Colonic mucosa (tissue), 4 donors: Measurements from ENCODE around the gene AP1AR. TPM values are rescaled to one million over a fixed set of nuclear protein-coding genes. Genes with fewer than 3 reads are reported as not detected.
A peak's percentile ranks its signal among the peaks of the same experiment; 100 is the strongest.
"Not testable (repeated sequence)": the region's sequence is repeated elsewhere in the genome, so short reads cannot be mapped to it uniquely, and the experiment has no call there.

ENCODE experiments used
- DNase-seq: peaks from one replicate; pipeline ENCODE4 v3.0.0-alpha.2; 2020
- H3K27ac ChIP-seq: fragments of 200-600 bp; one replicate; pipeline ENCODE4 v1.8.0; 2021
- H3K27me3 ChIP-seq: fragments of 200-600 bp; one replicate; pipeline ENCODE4 v1.8.0; 2021
- H3K36me3 ChIP-seq: fragments of 200-600 bp; one replicate; pipeline ENCODE4 v1.8.0; 2021
- H3K4me1 ChIP-seq: fragments of 200-600 bp; one replicate; pipeline ENCODE4 v1.8.0; 2021; ENCODE audit warnings: mild to moderate bottlenecking
- H3K4me3 ChIP-seq: fragments of 200-600 bp; one replicate; pipeline ENCODE4 v1.8.0; 2021
- H3K9ac ChIP-seq, 2 donors: one replicate each; pipeline ENCODE4 v1.7.0; 2013; ENCODE audit warnings: control low read depth in 2 of 2, low read depth in 2 of 2, low read length in 2 of 2
- H3K9me3 ChIP-seq: fragments of 200-600 bp; one replicate; pipeline ENCODE4 v1.8.0; 2021
- intact Hi-C: fragments of 100-400 bp; cut with DNase I; formaldehyde crosslinking; loops from one replicate; pipeline ENCODE4 v1.14.1; 2022
- total RNA-seq, 2 donors: library from RNA; stranded (reverse); fragmentation: NEBNext Ultra II Directional in 1 of 2; extraction: Animal tissue kit (Norgen Biotek cat#: 25700) in 1 of 2; gene quantifications; one replicate each; pipeline ENCODE4 v1.2.1, GENCODE V29; 2021
- TF ChIP-seq, protein P1 (sequence below): fragments of 200-600 bp; IDR thresholded peaks from one replicate; pipeline ENCODE4 v1.8.0; 2022; ENCODE audit warnings: antibody characterized with exemption, mild to moderate bottlenecking
- donor health status: healthy.
- donor health status: DM: no; HTN: no; CAD: no.
- donor health status: DM: no; HTN: no; CAD: no.

Gene AP1AR
- total RNA-seq, 2 donors from 2014 or later: 27.9 to 42.4 TPM

- H3K27me3 ChIP-seq: no peaks in the 10 kb centered on the region
- H3K9me3 ChIP-seq: no peaks in the 10 kb centered on the region
- TF ChIP-seq, protein P1, sequence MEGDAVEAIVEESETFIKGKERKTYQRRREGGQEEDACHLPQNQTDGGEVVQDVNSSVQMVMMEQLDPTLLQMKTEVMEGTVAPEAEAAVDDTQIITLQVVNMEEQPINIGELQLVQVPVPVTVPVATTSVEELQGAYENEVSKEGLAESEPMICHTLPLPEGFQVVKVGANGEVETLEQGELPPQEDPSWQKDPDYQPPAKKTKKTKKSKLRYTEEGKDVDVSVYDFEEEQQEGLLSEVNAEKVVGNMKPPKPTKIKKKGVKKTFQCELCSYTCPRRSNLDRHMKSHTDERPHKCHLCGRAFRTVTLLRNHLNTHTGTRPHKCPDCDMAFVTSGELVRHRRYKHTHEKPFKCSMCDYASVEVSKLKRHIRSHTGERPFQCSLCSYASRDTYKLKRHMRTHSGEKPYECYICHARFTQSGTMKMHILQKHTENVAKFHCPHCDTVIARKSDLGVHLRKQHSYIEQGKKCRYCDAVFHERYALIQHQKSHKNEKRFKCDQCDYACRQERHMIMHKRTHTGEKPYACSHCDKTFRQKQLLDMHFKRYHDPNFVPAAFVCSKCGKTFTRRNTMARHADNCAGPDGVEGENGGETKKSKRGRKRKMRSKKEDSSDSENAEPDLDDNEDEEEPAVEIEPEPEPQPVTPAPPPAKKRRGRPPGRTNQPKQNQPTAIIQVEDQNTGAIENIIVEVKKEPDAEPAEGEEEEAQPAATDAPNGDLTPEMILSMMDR: no peak
- H3K4me1 ChIP-seq: no peaks in the 10 kb centered on the region
- intact Hi-C loops: no loop called here
- DNase-seq: no peak
- no peak overlapping the region for H3K4me3 ChIP-seq
- H3K36me3 ChIP-seq: no peaks in the 10 kb centered on the region
- no peak overlapping the region for H3K27ac ChIP-seq
- H3K9ac ChIP-seq: no peak overlapping the region
Observed at GRCh38 chr4:112280386-112281056, 48.9 kb downstream of the AP1AR start.

DNA sequence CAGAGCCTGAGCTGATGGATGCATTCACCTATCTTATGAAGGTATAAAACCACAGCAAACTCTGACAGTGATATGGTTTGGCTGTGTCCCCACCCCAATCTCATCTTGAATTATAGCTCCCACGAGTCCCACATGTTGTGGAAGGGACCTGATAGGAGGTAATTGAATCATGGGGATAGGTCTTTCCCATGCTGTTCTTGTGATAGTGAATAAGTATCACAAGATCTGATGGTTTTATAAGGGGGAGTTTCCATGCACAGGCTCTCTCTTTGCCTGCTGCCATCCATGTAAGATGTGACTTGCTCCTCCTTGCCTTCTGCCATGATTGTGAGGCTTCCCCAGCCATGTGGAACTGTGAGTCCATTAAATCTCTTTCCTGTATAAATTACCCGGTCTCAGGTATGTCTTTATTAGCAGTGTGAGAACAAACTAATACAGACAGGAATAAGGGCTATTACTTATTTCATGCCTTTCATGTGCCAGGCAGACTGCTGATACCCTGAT is 50.4 kb downstream of the AP1AR start:
- H3K4me3 ChIP-seq, H3K27me3 ChIP-seq, DNase-seq, intact Hi-C loops, H3K9ac ChIP-seq, H3K9me3 ChIP-seq, H3K4me1 ChIP-seq, H3K27ac ChIP-seq, H3K36me3 ChIP-seq: not testable (repeated sequence)

DNA sequence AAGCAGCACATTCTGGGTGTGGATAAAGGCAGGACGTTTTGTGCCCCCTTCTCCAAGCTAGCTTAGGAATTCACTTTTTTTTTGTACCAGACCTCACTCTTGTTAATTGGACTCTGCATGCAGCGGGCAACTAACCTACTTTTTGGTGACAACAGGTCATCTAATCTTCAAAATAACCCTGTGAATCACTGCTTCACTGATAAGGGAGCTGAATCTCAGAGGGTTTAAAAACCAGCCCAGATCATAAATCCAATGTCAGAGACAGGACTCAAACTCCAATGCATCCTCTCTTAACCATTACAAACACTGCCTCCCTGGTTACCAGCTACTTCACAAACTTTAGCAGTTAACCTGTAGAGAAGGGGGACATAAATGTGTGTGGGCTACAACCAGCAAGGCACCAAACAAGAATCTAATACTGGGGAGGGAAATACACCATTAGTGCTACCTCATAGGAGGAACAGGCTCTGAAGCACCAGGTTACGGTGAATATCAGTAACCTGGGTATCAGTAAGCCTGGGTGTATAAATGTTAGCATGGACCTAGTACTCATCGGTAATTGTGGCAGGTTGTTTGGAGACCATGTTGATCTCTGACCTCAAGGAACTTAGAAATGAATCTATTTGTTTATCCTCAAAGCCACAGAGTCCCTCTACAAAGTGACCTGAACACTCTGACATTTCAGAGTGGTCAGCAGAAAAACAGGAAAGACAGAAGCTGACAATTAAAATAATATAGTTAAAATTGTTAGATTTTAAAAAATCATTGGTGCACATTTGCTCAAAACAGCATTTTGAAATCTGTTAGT is 51.5 kb downstream of the AP1AR start:
- no peaks in the 10 kb centered on the region for H3K27me3 ChIP-seq
- no peak overlapping the region for H3K27ac ChIP-seq
- intact Hi-C loops: no loop called here
- no peak overlapping the region for H3K4me3 ChIP-seq
- H3K4me1 ChIP-seq: no peaks in the 10 kb centered on the region
- H3K9me3 ChIP-seq: no peaks in the 10 kb centered on the region
- TF ChIP-seq, protein P1: no peak
- no peak for DNase-seq
- peak overlapping the region in 1 of 2 donors; percentile 40 for H3K9ac ChIP-seq
- no peaks in the 10 kb centered on the region for H3K36me3 ChIP-seq

DNA sequence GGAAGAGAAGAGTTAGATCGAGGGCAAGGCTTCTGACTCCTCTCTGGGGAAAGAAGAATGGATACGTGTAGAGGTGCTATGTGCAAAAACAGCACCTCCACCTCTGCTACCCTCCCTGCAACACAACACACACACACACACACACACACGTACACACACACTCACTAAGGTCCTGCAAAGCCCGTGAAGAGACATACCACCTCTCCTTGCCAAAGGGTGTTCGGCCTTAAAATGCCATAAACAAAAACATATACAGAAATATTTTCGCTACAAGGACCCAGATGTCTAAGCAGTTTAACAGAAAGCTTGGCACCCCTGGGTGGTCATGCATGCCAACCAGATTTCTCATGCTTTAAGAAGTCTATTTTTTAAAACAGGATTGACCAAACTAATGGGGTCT is 52.6 kb downstream of the AP1AR start:
- peak overlapping the region; percentile 61 for H3K4me3 ChIP-seq
- H3K36me3 ChIP-seq: no peaks in the 10 kb centered on the region
- DNase-seq: no peak
- H3K27me3 ChIP-seq: no peaks in the 10 kb centered on the region
- intact Hi-C loops: no loop called here
- H3K27ac ChIP-seq: peak overlapping the region; percentile 78
- no peaks in the 10 kb centered on the region for H3K4me1 ChIP-seq
- H3K9me3 ChIP-seq: no peaks in the 10 kb centered on the region
- TF ChIP-seq, protein P1: no peak
- H3K9ac ChIP-seq: peak overlapping the region in 1 of 2 donors; percentile 68

DNA sequence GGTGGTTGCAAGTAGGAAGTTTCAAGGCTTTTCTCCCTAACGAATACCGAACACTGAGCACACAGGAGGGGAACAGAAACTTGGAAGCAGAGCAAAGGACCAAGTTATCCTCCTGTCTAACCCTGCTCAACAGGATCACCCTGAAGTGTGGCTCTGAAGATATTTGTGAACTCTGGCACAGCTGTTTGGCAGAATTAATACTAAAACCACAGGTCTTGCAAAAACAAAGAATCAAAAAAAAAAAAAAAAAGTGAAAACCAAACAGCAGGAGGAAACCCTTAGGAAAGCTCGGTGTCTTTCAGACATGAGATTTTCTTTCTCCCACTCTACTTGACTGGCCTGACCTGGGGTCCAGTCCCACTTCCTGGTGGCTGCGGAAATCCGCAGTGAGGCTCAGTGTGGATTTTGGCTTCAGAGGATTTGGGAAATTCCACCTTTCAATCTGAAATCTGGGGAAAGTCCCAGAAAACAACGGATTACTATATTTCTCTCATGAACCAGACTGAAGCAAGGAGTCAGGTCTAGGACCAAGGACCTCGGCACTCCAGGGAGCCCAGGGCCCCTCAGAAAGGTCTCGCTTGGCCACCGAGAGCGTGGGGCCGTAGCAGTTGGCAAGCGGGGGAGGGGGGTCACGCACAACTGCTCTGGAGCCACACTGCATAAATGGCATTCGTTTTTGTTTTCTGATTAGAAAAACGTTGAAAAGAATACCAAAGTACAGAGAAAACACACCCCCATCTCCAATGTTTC is 53.2 kb downstream of the AP1AR start:
- TF ChIP-seq, protein P1: no peak
- H3K4me3 ChIP-seq: peak overlapping the region; percentile 61
- H3K27ac ChIP-seq: peak overlapping the region; percentile 78
- peak overlapping the region; percentile 68 to 79 for H3K9ac ChIP-seq
- peak; percentile 35 for DNase-seq
- no peaks in the 10 kb centered on the region for H3K36me3 ChIP-seq
- H3K9me3 ChIP-seq: no peaks in the 10 kb centered on the region
- no peaks in the 10 kb centered on the region for H3K27me3 ChIP-seq
- H3K4me1 ChIP-seq: no peaks in the 10 kb centered on the region
- intact Hi-C loops: loop anchor here (5.0 kb wide), 1 partner anchor 58 kb away; no protein-coding TSS in a partner anchor
